ENCODE measurements around the gene PSEN2. TPM values are rescaled to one million over a fixed set of nuclear protein-coding genes. Genes with fewer than 3 reads are reported as not detected.

Gene PSEN2
- total RNA-seq, 2 donors from 2014 or later: 16.6 to 18.1 TPM

DNA sequence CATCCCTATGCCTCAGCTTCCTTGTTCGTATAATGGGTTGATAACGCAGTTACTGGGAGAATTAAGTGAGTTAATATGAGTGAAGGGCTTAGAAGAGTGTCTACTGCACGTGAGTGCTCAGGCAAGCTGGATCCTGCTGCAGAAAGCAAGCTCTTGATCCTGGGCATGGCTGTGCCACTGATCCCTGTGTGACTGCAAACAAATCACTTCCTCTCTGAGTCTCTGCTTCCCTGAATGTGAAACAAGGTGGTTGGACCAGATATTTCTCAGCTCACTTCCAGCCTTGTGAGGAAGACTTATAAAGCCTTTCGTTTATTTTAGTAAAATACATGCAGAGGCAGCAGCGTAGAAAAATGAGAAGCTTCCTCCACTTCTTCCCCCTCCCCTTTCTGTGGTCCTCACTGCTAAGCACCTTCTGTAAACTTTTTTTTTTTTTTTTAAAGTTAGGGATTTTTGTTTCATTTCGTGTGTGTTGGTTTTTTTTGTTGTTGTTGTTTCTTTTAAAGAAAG is 13.8 kb downstream of the PSEN2 start:
- intact Hi-C loops (cut with DNase I): no loop called here
- no peak overlapping the region for H3K27ac ChIP-seq
- no peak overlapping the region for H3K9ac ChIP-seq (ENCODE audit: low read depth in 2 of 2, low read length in 2 of 2)
- H3K4me1 ChIP-seq: peaks cover 14% of the 10 kb centered on the region
- TF ChIP-seq CTCF (IDR thresholded peaks at IDR 0.05): no peak
- no peak for DNase-seq
- no peaks in the 10 kb centered on the region for H3K9me3 ChIP-seq
- H3K4me3 ChIP-seq: no peak overlapping the region
- H3K36me3 ChIP-seq: no peaks in the 10 kb centered on the region
- no peaks in the 10 kb centered on the region for H3K27me3 ChIP-seq

DNA sequence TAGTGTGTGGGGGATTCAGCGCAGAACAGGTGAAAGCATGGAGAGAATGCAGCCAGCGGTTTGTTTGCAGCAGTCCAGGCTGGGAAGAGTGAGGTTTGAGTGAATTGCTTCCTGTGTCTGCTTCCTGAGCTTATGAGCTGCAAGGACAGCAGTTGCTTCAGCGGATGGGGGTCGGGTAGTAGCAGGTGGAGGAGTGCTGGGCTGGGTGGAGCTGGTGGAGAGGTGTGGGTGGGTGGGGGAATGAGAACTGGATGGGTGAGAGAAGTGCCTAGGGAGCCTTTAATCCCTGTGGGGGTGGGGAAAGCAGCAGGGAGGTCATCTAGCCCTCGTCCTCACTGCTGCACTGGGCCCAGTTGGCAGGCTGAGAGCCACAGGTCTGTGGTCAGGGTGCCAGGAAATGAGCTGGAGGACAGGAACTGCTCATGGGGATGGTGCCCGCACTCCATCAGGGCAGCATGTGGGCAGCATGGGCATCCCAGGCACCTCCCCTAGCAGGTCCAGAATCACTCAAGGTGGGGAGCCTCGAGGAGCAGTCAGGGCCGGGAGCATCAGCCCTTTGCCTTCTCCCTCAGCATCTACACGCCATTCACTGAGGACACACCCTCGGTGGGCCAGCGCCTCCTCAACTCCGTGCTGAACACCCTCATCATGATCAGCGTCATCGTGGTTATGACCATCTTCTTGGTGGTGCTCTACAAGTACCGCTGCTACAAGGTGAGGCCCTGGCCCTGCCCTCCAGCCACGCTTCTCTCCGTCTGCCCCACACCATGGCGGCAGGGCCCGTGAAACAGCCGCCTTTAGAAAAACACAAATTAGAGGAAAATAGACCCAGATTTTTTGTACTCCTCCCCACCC is 14.8 kb downstream of the PSEN2 start:
- no peak for DNase-seq
- H3K4me1 ChIP-seq: peaks cover 14% of the 10 kb centered on the region
- no peaks in the 10 kb centered on the region for H3K9me3 ChIP-seq
- no peaks in the 10 kb centered on the region for H3K27me3 ChIP-seq
- intact Hi-C loops (cut with DNase I): no loop called here
- no peaks in the 10 kb centered on the region for H3K36me3 ChIP-seq
- no peak for TF ChIP-seq CTCF (IDR thresholded peaks at IDR 0.05)
- no peak overlapping the region for H3K9ac ChIP-seq (ENCODE audit: low read depth in 2 of 2, low read length in 2 of 2)
- H3K4me3 ChIP-seq: no peak overlapping the region
- H3K27ac ChIP-seq: no peak overlapping the region

DNA sequence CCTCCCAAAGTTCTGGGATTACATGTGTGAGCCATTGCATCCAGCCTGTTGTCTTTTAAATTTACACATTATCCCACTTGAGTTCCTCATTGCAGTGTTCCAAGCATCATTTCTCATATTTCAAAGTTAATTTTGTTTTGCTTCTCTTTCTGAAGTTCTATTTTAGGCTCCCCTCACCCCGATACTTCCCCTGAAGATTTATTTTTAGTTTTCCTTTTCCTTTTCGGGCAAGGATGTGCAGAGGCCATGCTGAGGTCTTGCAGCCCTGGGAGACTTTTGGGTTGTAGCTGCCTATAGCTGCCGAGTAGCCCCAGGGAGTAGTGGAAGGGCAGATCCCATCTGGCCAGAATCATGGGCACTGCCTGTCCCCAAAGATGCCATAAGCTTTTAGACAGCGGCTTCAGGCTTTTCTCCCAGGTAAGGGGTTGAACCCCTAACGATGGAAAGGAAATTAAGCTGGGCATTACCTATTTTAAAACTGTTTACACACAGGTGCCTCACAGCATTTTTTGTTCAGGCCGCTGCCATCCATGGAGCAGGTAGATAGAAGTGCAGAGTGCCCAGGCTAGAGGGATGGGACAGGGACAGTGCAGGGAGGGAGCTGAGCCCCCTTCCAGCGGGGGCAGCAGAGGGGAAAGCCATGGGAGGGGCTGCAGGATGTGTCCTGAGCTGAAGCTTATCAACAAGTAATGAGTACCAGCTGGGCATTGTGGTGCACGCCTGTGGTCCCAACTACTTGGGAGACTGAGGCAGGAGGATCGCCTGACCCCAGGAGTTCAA is 15.9 kb downstream of the PSEN2 start:
- H3K36me3 ChIP-seq: no peaks in the 10 kb centered on the region
- no peak overlapping the region for H3K9ac ChIP-seq (ENCODE audit: low read depth in 2 of 2, low read length in 2 of 2)
- intact Hi-C loops (cut with DNase I): no loop called here
- no peak overlapping the region for H3K4me3 ChIP-seq
- H3K27me3 ChIP-seq: no peaks in the 10 kb centered on the region
- peaks cover 14% of the 10 kb centered on the region for H3K4me1 ChIP-seq
- H3K9me3 ChIP-seq: no peaks in the 10 kb centered on the region
- no peak for DNase-seq
- no peak for TF ChIP-seq CTCF (IDR thresholded peaks at IDR 0.05)
- no peak overlapping the region for H3K27ac ChIP-seq

DNA sequence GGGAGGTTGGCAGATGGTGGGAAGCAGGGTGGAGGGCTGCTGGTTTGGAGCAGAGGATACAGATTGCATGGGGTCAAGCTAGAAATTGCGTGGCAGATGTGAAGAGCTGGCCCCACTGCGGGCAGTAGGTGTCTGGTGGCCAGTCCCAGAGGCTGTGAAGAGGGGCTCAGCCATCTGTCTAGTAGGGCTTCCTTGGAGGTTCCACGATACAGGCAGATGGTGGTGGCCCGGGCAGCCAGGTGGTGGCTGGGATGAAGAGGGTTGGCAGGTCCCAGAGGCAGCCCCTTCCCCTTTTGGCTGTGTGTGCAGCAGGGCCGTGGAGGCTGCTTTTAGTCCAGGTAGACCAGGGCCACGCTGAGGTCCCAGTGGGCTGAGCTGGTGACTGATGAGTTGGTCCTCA is 16.6 kb downstream of the PSEN2 start:
- Histone ChIP-seq H3K36me3 (no peaks in the 10 kb centered on the region), H3K9me3 (no peaks in the 10 kb centered on the region), H3K4me1 (peaks cover 12% of the 10 kb centered on the region), H3K4me3 (no peak overlapping the region), H3K27me3 (no peaks in the 10 kb centered on the region), H3K9ac (ENCODE audit: low read depth in 2 of 2, low read length in 2 of 2) (no peak overlapping the region), H3K27ac (no peak overlapping the region)
- DNase-seq: no peak
- no peak for TF ChIP-seq CTCF (IDR thresholded peaks at IDR 0.05)
- intact Hi-C loops (cut with DNase I): no loop called here

GRCh38 chr1:226888021-226888420 is 17.6 kb downstream of the PSEN2 start:
- Histone ChIP-seq H3K4me1 (peaks cover 3% of the 10 kb centered on the region), H3K9ac (ENCODE audit: low read depth in 2 of 2, low read length in 2 of 2) (no peak overlapping the region), H3K36me3 (no peaks in the 10 kb centered on the region), H3K4me3 (no peak overlapping the region), H3K27ac (no peak overlapping the region), H3K27me3 (no peaks in the 10 kb centered on the region), H3K9me3 (no peaks in the 10 kb centered on the region)
- DNase-seq: no peak
- no peak for TF ChIP-seq CTCF (IDR thresholded peaks at IDR 0.05)
- intact Hi-C loops (cut with DNase I): no loop called here
